GM06990 (cell line): ENCODE data around the gene PCSK7.

Source experiments
- DNase-seq: peaks from one replicate; pipeline ENCODE4 v3.0.0-alpha.2; 2011; ENCODE audit not compliant: insufficient read length; ENCODE audit errors: extremely low read depth
- H3K27me3 ChIP-seq: replicated peaks from 2 replicates; pipeline ENCODE4 v1.6.0; 2011; ENCODE audit warnings: low read length; ENCODE audit not compliant: control insufficient read depth, insufficient read depth
- H3K36me3 ChIP-seq: 2 replicates; pipeline ENCODE4 v1.5.1; 2011; ENCODE audit warnings: low read length; ENCODE audit not compliant: control insufficient read depth, insufficient read depth
- H3K4me3 ChIP-seq: replicated peaks from 2 replicates; pipeline ENCODE4 v1.5.1; 2011; ENCODE audit warnings: low read depth, mild to moderate bottlenecking, control low read depth, low read length
- TF ChIP-seq, protein P1 (sequence below): IDR thresholded peaks from 2 replicates; pipeline ENCODE4 v1.5.1; 2011; ENCODE audit warnings: low read length, control low read depth, mild to moderate bottlenecking, inconsistent platforms; ENCODE audit not compliant: insufficient read depth, poor library complexity, severe bottlenecking

Gene PCSK7

DNA sequence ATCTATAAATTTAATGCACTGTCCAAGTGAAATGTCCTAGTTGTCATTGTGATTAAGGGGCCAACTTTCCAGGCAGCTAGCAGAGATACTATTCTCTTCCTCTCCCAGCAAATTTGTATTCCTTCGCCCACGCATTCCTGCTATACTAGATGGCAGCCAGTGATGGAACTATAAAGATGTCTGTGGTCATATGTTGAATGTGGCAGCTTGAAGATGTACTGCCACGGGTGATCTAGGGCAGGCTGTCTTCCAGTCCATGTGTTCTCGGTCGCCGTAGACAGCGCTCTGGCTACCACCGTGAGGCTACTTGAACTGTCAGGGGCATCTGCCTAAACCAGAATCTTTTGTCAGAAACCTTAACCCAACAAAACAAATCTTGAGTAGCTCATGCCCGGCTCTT lies 61.7 kb downstream of the PCSK7 start:
- Histone ChIP-seq H3K27me3 (no peaks in the 10 kb centered on the region), H3K4me3 (no peak overlapping the region), H3K36me3 (peaks cover 6% of the 10 kb centered on the region)
- TF ChIP-seq, protein P1, sequence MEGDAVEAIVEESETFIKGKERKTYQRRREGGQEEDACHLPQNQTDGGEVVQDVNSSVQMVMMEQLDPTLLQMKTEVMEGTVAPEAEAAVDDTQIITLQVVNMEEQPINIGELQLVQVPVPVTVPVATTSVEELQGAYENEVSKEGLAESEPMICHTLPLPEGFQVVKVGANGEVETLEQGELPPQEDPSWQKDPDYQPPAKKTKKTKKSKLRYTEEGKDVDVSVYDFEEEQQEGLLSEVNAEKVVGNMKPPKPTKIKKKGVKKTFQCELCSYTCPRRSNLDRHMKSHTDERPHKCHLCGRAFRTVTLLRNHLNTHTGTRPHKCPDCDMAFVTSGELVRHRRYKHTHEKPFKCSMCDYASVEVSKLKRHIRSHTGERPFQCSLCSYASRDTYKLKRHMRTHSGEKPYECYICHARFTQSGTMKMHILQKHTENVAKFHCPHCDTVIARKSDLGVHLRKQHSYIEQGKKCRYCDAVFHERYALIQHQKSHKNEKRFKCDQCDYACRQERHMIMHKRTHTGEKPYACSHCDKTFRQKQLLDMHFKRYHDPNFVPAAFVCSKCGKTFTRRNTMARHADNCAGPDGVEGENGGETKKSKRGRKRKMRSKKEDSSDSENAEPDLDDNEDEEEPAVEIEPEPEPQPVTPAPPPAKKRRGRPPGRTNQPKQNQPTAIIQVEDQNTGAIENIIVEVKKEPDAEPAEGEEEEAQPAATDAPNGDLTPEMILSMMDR, result no peak
- no peak for DNase-seq

DNA sequence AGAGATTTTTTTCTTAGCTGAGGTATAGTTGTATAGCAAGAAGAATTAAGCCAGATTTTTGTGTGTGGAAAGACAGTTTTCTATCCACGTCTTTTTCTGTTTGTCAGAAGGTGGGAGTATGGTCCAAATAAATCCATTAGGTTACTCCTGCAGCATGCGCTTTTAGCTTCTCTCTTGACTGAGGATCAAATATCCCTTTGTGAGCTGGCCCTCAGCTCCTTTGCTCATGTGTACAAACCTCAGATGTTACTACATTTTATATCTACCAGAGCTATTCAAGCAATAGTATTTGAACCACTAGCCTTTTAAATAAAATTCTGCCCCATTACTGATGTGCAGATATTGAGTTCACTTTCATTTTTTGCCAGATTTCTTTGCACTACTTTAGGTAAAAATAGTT lies 62.1 kb downstream of the PCSK7 start:
- DNase-seq, result no peak
- Histone ChIP-seq H3K4me3 (no peak overlapping the region), H3K36me3 (peaks cover 6% of the 10 kb centered on the region), H3K27me3 (no peaks in the 10 kb centered on the region)
- TF ChIP-seq, protein P1, result no peak

DNA sequence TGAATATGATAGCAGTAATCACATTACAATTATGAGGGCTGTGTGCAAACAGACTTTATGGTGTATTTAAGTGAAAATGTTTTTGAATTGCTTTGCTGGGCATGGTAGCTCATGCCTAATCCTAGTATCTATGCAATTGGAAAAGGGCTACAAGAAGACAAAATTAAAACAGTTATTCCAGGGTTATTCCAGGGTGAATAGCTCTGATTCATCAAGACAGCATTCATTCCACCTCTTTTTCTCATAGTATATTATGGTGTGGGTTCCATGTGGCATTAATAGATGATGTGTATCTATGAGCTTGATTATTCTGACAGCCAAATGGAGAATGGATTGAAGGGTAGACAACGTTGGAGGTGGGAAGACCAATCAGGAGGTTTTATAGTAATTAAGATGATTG lies 65.4 kb downstream of the PCSK7 start:
- TF ChIP-seq, protein P1, result no peak
- H3K36me3 ChIP-seq, result peaks cover 4% of the 10 kb centered on the region
- no peak overlapping the region for H3K4me3 ChIP-seq
- no peak for DNase-seq
- no peaks in the 10 kb centered on the region for H3K27me3 ChIP-seq

DNA sequence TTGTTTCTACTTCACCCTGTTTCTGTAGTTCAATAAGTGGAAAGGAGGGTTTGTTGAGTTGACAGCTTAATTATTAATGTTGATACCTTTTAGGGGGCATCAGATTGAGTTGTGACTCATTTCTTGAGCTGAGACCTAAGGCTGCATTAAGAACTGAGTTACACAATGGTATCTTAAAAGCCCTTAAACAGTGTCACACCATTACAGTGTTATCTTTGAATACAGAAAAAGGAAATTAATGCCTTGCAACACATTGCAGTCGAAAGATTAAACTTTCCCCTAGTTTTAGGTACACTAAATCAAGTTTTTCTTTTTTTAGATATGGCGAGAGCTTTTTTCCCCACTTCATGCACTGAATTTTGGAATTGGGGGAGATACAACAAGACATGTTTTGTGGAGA lies 71.0 kb downstream of the PCSK7 start:
- no peaks in the 10 kb centered on the region for H3K27me3 ChIP-seq
- H3K4me3 ChIP-seq, result no peak overlapping the region
- H3K36me3 ChIP-seq, result peaks cover 3% of the 10 kb centered on the region
- TF ChIP-seq, protein P1, result no peak
- DNase-seq, result no peak

DNA sequence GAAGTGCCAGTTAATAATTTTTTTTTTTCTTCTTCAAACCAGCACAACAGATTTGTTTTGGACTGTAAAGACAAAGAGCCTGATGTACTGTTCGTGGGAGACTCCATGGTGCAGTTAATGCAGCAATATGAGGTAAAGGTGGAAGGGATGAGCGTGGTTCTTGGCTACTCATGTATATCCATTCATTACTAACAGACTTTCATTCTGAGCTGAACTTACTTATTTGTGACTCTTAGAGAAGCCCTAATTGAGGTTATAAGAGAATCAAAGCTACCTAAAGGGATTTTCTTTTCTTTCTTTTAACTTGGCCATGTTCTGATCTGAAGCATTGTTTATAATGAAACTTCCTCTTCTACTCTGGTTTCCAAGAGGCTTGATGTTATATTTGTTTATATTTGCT lies 72.0 kb downstream of the PCSK7 start:
- peaks cover 2% of the 10 kb centered on the region for H3K36me3 ChIP-seq
- no peak overlapping the region for H3K4me3 ChIP-seq

DNA sequence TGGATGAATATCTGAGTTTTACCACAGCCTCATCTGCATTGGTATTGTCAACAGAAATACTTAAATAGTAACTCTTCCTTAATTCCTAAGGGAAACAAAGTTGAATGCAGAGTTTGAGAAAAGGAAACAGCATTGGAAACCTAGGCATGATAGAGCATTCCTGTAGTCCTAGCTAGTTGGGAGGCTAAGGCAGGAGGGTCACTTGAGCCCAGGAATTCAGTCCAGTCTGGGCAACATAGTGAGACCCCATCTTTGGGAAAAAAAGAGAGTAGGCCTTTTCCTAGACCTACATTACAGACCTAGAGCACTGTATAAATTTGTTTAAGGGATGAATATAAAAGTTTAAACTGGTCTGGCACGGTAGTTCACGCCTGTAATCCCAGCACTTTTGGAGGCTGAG lies 74.4 kb downstream of the PCSK7 start:
- TF ChIP-seq, protein P1, result no peak
- DNase-seq, result no peak
- Histone ChIP-seq H3K36me3 (peaks cover 2% of the 10 kb centered on the region), H3K4me3 (no peak overlapping the region), H3K27me3 (no peaks in the 10 kb centered on the region)

More for the DNA sequence above, 72.0 kb downstream of the PCSK7 start:
- no peak for DNase-seq
- TF ChIP-seq, protein P1, result no peak
- H3K27me3 ChIP-seq, result no peaks in the 10 kb centered on the region
